Measurements from ENCODE around the gene MPV17L2.

GRCh38 chr19:18245297-18245696 lies 52.3 kb downstream of the MPV17L2 start:
- TF ChIP-seq CTCF (IDR thresholded peaks at IDR 0.05; ENCODE audit: low read depth, low read length, poor library complexity, severe bottlenecking) (no peak), EZH2phosphoT487 (IDR thresholded peaks at IDR 0.05; ENCODE audit: borderline replicate concordance, low read length) (no peak)
